HCT116 (cell line): ENCODE data around the gene ETNK1. TPM values are rescaled to one million over a fixed set of nuclear protein-coding genes. Genes with fewer than 3 reads are reported as not detected.

Experiments used
- ATAC-seq: fragments of 200-7000 bp; cut with Tn5 transposase; 2 replicates; pipeline ENCODE4 v1.9.1; 2020; ENCODE audit warnings: mild to moderate bottlenecking, moderate library complexity
- BruUV-seq: library from RNA; stranded (reverse); fragments of 400-500 nt; replicated peaks from 2 replicates; lab custom pipeline; 2021; lab: Mats Ljungman, UMichigan
- CTCF ChIA-PET: fragments of 300-600 bp; sonication (Branson Sonifier 250); formaldehyde crosslinking; loops from one replicate; lab custom pipeline; 2021; ENCODE audit warnings: antibody characterized with exemption; lab: Charles Lee
- POLR2A ChIA-PET: fragments of 300-600, 350-600 bp; sonication (Branson Sonifier 250); formaldehyde crosslinking; loops from one replicate; lab custom pipeline; 2021; ENCODE audit warnings: antibody characterized with exemption; lab: Charles Lee
- RAD21 ChIA-PET, 2 experiments: fragments of 300-600 bp; sonication (Branson Sonifier 250); formaldehyde crosslinking; loops; one replicate each; lab custom pipeline; 2023; ENCODE audit warnings: low total read pairs in 2 of 2; ENCODE audit not compliant: uncharacterized antibody in 2 of 2, unreplicated experiment in 2 of 2, low non-redundant PET in 1 of 2; lab: Charles Lee
- DNase-seq: peaks from one replicate; pipeline ENCODE4 v3.0.0-alpha.2; 2010; ENCODE audit warnings: low read depth, low spot score
- H2AFZ ChIP-seq: fragments of 200-600 bp; shearing (Covaris generic), sonication (generic); 2 replicates; pipeline ENCODE4 v1.6.1; 2017; ENCODE audit warnings: low read depth, mixed run types, mixed read lengths, antibody characterized with exemption, low read length; ENCODE audit not compliant: poor library complexity, severe bottlenecking
- H3K27ac ChIP-seq: 2 replicates; pipeline ENCODE4 v1.5.1; 2012; ENCODE audit warnings: low read depth, low read length
- H3K27me3 ChIP-seq: fragments of 200-600 bp; sonication (generic); 2 replicates; pipeline ENCODE4 v1.6.1; 2016; ENCODE audit warnings: mixed run types, low read length, mixed read lengths; ENCODE audit not compliant: insufficient read depth
- H3K36me3 ChIP-seq, 2 experiments: fragments of 200-500 bp in 1 of 2; fragments of 200-600 bp in 1 of 2; sonication (Bioruptor generic) in 1 of 2; sonication (generic) in 1 of 2; 2 replicates each; pipeline versions ENCODE4 v1.5.1 to v1.6.1; 2014 to 2016; ENCODE audit warnings: low read length in 2 of 2, inconsistent platforms in 1 of 2, mixed read lengths in 1 of 2, mixed run types in 1 of 2; ENCODE audit not compliant: insufficient read depth in 2 of 2, control insufficient read depth in 1 of 2
- H3K4me1 ChIP-seq, 2 experiments: fragments of 200-600 bp in 1 of 2; sonication (generic) in 1 of 2; 2 replicates each; pipeline versions ENCODE4 v1.5.1 to v1.6.1; 2012 to 2017; ENCODE audit warnings: low read length in 2 of 2, inconsistent platforms in 1 of 2, mild to moderate bottlenecking in 1 of 2, mixed read lengths in 1 of 2, mixed run types in 1 of 2, moderate library complexity in 1 of 2; ENCODE audit not compliant: insufficient read depth in 2 of 2, control insufficient read depth in 1 of 2
- H3K4me2 ChIP-seq: fragments of 200-600 bp; sonication (generic); 2 replicates; pipeline ENCODE4 v1.6.1; 2017; ENCODE audit warnings: mixed run types, low read length, mixed read lengths
- H3K4me3 ChIP-seq, 2 experiments: fragments of 200-600 bp in 1 of 2; sonication (generic) in 1 of 2; replicated peaks in 1 of 2; 2 replicates each; pipeline ENCODE4 v1.5.1; 2011 to 2016; ENCODE audit warnings: low read length in 2 of 2, control low read depth in 1 of 2, low read depth in 1 of 2, mild to moderate bottlenecking in 1 of 2, mixed read lengths in 1 of 2, mixed run types in 1 of 2
- H3K79me2 ChIP-seq: fragments of 200-600 bp; sonication (generic); 2 replicates; pipeline ENCODE4 v1.6.1; 2017; ENCODE audit warnings: mild to moderate bottlenecking, mixed run types, low read length, moderate library complexity, mixed read lengths; ENCODE audit not compliant: insufficient read depth
- H3K9ac ChIP-seq: fragments of 200-600 bp; sonication (generic); 2 replicates; pipeline ENCODE4 v1.6.1; 2016; ENCODE audit warnings: low read length, mixed read lengths
- H3K9me2 ChIP-seq: fragments of 200-600 bp; sonication (generic), shearing (Covaris generic); 2 replicates; pipeline ENCODE4 v1.6.1; 2017; ENCODE audit warnings: mixed run types, mild to moderate bottlenecking, moderate library complexity; ENCODE audit not compliant: insufficient read depth
- H3K9me3 ChIP-seq, 2 experiments: fragments of 200-500 bp in 1 of 2; fragments of 200-600 bp in 1 of 2; sonication (Bioruptor generic) in 1 of 2; sonication (generic) in 1 of 2; 2 replicates each; pipeline ENCODE4 v1.6.1; 2014 to 2017; ENCODE audit warnings: low read length in 2 of 2, mixed read lengths in 2 of 2, inconsistent platforms in 1 of 2, low read depth in 1 of 2, mild to moderate bottlenecking in 1 of 2, mixed run types in 1 of 2, moderate library complexity in 1 of 2; ENCODE audit not compliant: control insufficient read depth in 1 of 2, insufficient read depth in 1 of 2
- H4K20me1 ChIP-seq: fragments of 200-600 bp; sonication (generic), shearing (Covaris generic); 2 replicates; pipeline ENCODE4 v1.6.1; 2017; ENCODE audit warnings: mixed run types, mild to moderate bottlenecking, moderate library complexity; ENCODE audit not compliant: insufficient read depth
- CBX3 ChIP-seq: IDR thresholded peaks from 2 replicates; pipeline ENCODE4 v1.6.1; 2012; ENCODE audit warnings: low read depth
- JUND ChIP-seq: IDR thresholded peaks from 2 replicates; pipeline ENCODE4 v1.6.1; 2012
- POLR2A ChIP-seq: IDR thresholded peaks from 2 replicates; pipeline ENCODE4 v1.7.0; 2011; ENCODE audit warnings: borderline replicate concordance; ENCODE audit not compliant: insufficient read depth, insufficient read length; ENCODE audit errors: extremely low read depth
- ZFX ChIP-seq: fragments of 450-650 bp; IDR thresholded peaks from 2 replicates; pipeline ENCODE4 v1.6.1; 2017
- intact Hi-C: fragments of 100-400 bp; cut with micrococcal nuclease; formaldehyde crosslinking; loops from 2 replicates; pipeline ENCODE4 v1.10.0; 2022
- total RNA-seq: library from RNA; stranded (reverse); gene quantifications from one replicate; pipeline ENCODE4 v1.2.1, GENCODE V29; 2021; ENCODE audit not compliant: unreplicated experiment
- TF ChIP-seq, protein P1 (sequence below), 3 experiments: fragments of 200-600 bp in 1 of 3; sonication (generic) in 1 of 3; IDR thresholded peaks in 2 of 3; conservative IDR thresholded peaks in 1 of 3; 2 replicates each; pipeline ENCODE4 v1.5.1; 2012 to 2017; ENCODE audit warnings: low read depth in 2 of 3, low read length in 2 of 3, antibody characterized with exemption in 1 of 3, borderline replicate concordance in 1 of 3, control low read depth in 1 of 3, mild to moderate bottlenecking in 1 of 3, mixed read lengths in 1 of 3, mixed run types in 1 of 3, moderate library complexity in 1 of 3; ENCODE audit not compliant: insufficient read depth in 1 of 3

ETNK1 gene
- total RNA-seq, 1 experiment from 2014 or later: 83.6 TPM

DNA sequence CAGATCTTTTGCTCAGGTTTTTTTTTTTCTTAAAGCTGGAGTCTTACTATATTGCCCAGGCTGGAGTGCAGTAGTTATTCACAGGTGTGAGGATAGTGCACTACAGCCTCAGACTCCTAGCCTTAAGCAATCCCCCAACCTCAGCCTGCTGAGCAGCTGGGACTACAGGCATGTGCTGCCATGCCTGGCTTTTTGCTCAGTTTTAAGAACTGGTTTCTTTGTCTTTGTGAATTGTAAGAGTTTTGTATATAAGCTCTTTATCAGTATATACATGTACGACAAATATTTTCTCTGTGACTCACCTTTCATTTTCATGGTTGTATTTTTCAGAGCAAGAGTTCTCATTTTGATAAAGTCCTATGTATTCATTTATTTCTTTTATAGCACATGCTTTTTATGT, 47.3 kb upstream of the ETNK1 start:
- intact Hi-C loops: no loop called here
- RAD21 ChIA-PET: no interaction called here
- H3K79me2 ChIP-seq: no peaks in the 10 kb centered on the region

DNA sequence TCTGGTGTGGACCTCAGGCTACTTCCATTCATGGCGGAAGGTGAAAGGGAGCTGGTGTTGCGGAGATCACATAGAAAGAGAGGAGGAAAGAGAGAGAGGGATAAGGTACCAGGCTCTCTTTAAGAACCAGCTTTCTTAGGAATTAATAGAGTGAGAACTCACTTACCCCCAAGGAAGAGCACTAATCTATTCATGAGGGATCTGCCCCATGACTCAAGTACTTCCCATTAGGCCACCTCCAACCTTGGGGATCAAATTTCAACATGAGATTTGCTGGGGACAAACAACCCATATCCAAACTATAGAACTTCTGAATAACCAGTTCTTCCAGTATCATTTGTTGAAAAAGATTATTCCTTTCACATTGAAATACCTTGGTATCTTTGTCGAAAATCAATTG, 46.6 kb upstream of the ETNK1 start:
- no TSS peak for BruUV-seq
- H3K27me3 ChIP-seq: no peaks in the 10 kb centered on the region
- RAD21 ChIA-PET: no interaction called here
- H3K9ac ChIP-seq: no peak overlapping the region
- TF ChIP-seq ZFX (no peak), POLR2A (no peak)
- H3K9me3 ChIP-seq: no peaks in the 10 kb centered on the region; a peak in 1 of 4 replicates
- no peak overlapping the region for H3K4me2 ChIP-seq
- H4K20me1 ChIP-seq: no peaks in the 10 kb centered on the region
- no peaks in the 10 kb centered on the region for H3K4me1 ChIP-seq
- no peak overlapping the region for H3K27ac ChIP-seq
- CTCF ChIA-PET: no interaction called here
- intact Hi-C loops: no loop called here
- no peak overlapping the region for H3K4me3 ChIP-seq
- no peaks in the 10 kb centered on the region for H3K9me2 ChIP-seq
- ATAC-seq: no peak
- POLR2A ChIA-PET: no interaction called here
- no peak for DNase-seq
- H3K36me3 ChIP-seq: no peaks in the 10 kb centered on the region
- no peak overlapping the region for H2AFZ ChIP-seq
- no peaks in the 10 kb centered on the region for H3K79me2 ChIP-seq

More for the DNA sequence above, 47.3 kb upstream of the ETNK1 start:
- no peak overlapping the region for H3K27ac ChIP-seq
- H3K36me3 ChIP-seq: no peaks in the 10 kb centered on the region
- ChIA-PET CTCF (no interaction called here), POLR2A (no interaction called here)
- H3K9me2 ChIP-seq: no peaks in the 10 kb centered on the region
- H3K9me3 ChIP-seq: no peaks in the 10 kb centered on the region; a peak in 1 of 4 replicates
- no peak overlapping the region for H2AFZ ChIP-seq
- no peak for TF ChIP-seq JUND
- no peak for TF ChIP-seq CBX3
- TF ChIP-seq, protein P1, sequence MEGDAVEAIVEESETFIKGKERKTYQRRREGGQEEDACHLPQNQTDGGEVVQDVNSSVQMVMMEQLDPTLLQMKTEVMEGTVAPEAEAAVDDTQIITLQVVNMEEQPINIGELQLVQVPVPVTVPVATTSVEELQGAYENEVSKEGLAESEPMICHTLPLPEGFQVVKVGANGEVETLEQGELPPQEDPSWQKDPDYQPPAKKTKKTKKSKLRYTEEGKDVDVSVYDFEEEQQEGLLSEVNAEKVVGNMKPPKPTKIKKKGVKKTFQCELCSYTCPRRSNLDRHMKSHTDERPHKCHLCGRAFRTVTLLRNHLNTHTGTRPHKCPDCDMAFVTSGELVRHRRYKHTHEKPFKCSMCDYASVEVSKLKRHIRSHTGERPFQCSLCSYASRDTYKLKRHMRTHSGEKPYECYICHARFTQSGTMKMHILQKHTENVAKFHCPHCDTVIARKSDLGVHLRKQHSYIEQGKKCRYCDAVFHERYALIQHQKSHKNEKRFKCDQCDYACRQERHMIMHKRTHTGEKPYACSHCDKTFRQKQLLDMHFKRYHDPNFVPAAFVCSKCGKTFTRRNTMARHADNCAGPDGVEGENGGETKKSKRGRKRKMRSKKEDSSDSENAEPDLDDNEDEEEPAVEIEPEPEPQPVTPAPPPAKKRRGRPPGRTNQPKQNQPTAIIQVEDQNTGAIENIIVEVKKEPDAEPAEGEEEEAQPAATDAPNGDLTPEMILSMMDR (IDR thresholded peaks at IDR 0.05 in 2 of 3, conservative IDR thresholded peaks at IDR 0.05 in 1 of 3; ENCODE audit: borderline replicate concordance in 1 of 3, insufficient read depth in 1 of 3, low read depth in 2 of 3, low read length in 2 of 3): no peak
- no peaks in the 10 kb centered on the region for H3K4me1 ChIP-seq
- no TSS peak for BruUV-seq
- H4K20me1 ChIP-seq: no peaks in the 10 kb centered on the region
- ATAC-seq (no peak), DNase-seq (no peak)
- H3K27me3 ChIP-seq: no peaks in the 10 kb centered on the region
- H3K4me3 ChIP-seq: no peak overlapping the region
- H3K4me2 ChIP-seq: no peak overlapping the region
- H3K9ac ChIP-seq: no peak overlapping the region
